GM21367 (cell line): ENCODE measurements around the gene PIM3.
"Not testable (repeated sequence)": the region's sequence is repeated elsewhere in the genome, so short reads cannot be mapped to it uniquely, and the experiment has no call there.

Experiments used
- ATAC-seq: cut with Tn5 transposase; IDR thresholded peaks from one replicate; pipeline ENCODE4 v1.9.1; 2021; ENCODE audit not compliant: unreplicated experiment

PIM3 gene

DNA sequence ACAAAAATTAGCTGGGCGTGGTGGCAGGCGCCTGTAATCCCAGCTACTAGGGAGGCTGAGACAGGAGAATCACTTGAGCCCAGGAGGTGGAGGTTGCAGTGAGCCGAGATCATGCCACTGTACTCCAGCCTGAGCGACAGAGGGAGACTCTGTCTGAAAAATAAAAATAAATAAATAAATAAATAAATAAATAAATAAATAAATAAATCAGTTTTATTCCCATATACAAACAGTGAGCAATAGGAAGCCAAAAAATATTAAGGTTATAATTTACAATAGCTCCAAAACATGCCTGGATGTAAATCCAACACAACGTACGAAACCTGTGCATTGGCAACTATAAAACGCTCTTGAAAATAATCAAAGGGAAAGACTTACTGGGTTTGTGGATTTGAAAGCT is 21.2 kb downstream of the PIM3 start:
- ATAC-seq: not testable (repeated sequence)

- no peak for ATAC-seq
Measured at GRCh38 chr22:49983148-49984042, 22.8 kb downstream of the PIM3 start.

DNA sequence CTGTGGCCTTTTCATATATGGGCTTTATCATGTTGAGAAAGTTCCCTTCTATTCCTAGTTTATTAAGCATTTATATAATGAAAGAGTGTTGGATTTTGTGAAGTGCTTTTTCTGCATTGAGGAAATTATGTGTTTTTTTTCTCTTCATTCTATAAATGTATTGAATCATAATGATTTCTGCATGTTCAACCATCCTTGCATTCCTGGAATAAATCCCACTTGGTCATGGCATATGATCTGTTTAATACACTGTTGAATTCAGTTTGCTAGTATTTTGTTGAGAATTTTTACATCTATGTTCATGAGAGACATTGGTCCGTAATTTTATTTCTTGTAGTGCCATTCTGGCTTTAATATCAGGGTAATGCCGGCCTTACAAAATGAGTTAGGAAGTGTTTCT is 25.8 kb downstream of the PIM3 start:
- ATAC-seq: no peak

- not testable (repeated sequence) for ATAC-seq
Measured at GRCh38 chr22:49989826-49990225, 29.3 kb downstream of the PIM3 start.

DNA sequence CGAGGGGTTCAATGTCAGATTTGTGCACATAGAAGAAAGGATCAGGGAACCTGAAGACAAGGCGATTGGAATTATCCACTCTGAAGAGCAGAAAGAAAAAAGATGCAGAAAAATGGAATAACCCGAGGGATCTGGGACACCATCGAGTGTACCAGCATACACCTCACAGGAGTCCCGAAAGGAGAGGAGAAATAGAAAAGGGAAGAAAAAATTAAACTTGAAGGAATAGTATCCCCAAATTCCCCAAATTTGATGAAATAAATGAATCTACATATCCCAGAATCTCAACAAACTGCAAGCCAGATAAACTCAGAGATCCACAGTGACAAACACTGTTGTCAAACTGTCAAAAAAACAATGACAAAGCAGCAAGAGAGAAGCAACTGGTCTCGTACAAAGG is 30.6 kb downstream of the PIM3 start:
- ATAC-seq: no peak

DNA sequence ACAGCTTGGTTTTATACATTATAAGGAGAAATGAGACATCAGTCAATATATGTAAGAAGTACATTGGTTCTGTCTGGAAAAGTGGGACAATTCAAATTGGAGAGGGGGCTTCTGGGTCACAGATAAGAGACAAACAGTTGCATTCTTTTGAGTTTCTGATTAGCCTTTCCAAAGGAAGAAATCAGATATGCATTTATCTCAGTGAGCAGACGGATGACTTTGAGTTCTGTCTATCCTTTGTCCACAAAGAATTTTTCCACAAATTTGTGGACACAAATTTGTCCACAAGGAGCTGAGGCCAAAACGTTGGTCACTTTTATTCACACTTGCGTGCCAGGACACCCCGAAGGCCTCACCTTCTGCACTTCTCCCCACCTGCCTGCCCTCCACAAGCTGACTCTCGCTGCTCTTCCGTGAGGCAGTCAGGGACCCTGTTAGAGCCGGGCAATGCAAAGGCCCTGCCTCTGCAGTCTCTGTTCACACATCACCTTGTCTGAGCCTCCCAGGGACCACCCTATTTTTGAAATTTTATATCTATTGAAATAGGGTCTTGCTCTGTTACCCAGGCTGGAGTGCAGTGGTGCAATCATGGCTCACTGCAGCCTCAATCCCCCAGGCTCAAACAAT is 31.4 kb downstream of the PIM3 start:
- no peak for ATAC-seq

DNA sequence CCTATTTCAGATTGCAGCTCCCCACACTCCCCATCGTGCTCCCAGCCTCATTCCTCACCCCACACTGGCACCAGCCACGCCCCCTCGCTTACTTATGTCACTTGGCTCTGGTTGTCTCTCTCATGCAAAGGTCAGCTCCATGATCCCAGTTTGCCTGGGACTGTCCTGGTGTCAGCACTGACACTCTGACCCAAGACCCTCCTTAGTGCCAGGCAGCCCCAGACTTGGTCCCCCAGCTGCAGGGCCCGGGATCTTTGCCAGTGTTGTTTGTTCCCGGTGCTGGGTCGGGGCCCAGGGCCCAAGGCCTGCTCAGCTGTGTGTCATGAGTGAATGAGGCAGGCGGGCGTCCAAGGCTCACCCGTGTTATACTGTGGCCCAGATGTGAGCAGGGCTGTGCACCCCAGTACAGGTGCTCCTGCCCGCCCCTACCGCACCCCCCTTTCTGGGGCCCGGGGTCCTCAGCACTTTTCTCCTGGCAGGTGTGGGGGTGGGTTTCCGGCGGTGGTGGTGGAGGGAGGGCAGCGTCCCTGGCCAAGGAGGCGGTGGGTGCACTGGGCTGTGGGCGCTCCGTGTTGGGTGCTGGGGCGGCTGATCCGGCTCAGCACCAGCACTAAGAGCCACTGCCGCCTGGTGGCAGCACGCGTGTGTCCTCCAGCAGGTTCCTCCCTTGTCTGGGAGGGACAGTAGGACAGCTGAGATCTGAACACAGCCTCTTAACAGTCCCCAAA is 32.5 kb downstream of the PIM3 start:
- ATAC-seq: no peak

- ATAC-seq: no peak
Measured at GRCh38 chr22:49993649-49994360, 33.2 kb downstream of the PIM3 start.

DNA sequence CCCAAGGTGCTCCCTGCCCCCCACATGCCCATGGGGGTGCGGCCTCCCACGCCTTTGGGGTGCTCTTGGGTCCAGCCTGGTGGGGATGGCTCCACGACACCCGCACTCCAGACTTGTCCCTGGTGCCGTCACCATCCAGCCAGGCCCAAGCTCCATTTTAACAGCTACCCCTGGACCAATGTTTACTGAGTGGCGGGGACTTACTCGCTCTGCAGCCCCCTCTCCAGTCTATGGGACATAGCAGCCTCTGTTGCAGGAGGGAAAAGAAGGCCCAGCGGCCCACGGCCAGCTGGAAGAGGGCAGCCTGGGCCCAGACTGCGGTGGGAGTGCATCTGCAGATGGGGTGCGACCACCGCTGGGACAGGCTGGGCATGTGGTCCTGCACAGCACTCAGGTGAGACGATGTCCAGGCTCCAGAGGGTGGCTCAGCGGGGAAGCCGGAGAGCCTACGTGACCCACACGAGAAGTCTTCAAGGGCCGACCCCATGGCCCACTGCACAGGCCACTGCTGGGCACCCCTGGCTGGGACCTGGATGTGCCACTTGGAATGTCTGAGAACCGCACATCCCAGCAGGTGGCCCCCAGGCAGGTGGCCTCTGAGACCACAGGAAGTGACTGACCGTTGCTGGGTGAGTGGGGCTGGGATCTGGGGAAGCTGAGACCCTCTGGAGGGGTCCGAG is 33.9 kb downstream of the PIM3 start:
- ATAC-seq: no peak

DNA sequence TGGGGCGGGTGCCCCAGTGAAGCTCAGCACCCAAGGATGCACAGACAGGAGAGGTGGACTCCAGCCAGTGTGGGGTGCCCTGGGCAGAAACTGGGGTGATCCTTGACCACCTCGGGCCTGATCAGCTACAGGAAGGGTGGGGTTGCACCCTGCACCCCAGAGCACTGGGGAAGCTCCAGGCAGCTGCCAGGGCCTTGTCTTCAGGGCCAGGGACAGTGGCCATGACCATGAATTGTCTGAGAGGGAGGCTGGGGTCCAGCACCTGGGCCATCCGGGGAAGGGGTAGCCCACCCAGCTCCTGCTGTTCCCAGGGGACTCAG is 34.4 kb downstream of the PIM3 start:
- ATAC-seq: no peak

DNA sequence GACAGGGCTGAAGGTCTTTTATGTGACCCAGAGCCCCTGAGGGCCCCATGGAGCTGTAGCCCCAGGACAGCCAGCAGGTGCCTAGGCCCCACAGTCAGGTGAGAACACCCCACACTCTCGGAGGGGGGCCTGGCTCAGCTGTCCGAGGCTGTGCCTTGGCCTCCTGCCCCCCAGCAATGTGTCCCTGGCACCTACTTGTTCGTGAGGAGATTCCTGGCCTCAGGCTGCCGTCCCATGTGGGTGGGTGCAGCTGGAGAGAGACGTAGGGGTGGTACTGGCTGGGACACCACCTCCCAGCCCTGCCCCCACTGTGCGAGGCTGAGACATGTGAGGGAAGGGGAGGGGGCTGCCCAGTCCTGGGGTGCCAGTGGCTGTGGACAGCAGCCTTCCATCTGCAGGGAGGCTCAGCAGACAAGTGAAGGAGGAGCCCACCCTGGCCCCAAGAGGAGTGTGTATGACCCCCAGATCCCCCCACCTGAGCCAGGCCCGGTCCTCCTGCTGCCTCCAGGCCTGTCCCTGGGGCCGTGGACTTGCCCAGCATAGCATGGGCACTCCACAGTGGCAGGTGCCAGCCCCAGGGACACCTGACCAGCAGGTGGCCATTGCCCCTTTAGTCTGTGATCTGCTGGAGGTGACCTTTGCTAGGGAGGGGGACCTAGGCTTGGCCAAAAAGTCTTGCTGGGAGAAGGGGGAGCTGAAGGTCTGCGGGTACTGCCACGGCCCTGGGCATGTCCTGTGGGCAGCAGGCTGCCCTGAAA is 35.0 kb downstream of the PIM3 start:
- no peak for ATAC-seq

GRCh38 chr22:49996119-49996517 is 35.5 kb downstream of the PIM3 start:
- no peak for ATAC-seq

GRCh38 chr22:49996518-49997250 is 36.1 kb downstream of the PIM3 start:
- ATAC-seq: no peak

DNA sequence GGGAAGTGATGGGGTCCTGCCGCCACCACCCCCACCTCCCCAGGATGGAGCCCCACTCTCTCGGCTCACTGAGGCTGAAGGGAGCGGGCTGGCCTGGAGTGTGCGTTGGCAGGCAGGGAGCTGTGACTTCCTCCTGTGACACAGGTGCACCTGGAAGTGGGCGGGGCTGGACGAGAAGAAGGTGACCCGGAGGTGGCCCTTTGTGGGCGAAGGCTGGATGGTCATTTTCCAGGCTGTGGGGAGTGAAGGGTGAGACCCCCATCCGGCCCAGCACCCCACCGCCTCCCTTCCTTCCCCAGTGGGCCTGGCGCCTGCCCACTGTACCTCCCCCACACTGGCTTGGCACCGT is 36.7 kb downstream of the PIM3 start:
- ATAC-seq: no peak

DNA sequence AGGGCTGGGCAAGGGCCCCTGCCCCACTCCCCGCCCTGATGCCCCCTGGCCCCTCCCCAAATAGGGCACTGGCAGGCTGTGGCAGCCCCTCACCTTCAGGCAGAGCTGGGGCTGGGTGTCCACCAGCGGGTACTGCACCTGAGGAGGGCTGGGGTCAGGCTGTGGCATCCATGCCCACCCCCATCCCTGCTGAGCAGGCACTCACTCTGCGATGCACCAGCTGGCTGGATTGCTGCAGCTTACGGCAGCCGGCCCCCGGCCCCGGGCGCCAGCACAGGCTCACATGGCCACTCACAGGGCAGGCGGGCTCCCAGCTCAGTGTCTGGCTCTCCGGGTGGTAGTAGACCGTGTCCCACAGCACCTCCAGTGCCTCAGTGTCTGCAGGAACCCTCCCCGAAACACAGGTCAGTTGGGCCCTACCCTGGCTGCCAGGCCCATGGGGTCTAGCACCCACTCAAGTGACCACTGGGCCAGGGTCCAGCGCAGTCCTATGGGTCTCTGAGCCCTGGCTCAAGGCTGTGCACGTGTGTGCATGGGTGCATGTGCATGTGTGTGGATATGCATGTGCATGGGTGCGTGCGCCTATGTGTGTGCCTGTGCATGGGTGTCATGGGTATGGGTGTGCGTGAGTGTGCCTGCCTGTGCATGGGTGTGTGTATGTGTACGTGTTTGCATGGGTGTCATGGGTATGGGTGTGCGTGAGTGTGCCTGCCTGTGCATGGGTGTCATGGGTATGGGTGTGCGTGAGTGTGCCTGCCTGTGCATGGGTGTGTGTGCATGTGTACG is 37.6 kb downstream of the PIM3 start:
- no peak for ATAC-seq

DNA sequence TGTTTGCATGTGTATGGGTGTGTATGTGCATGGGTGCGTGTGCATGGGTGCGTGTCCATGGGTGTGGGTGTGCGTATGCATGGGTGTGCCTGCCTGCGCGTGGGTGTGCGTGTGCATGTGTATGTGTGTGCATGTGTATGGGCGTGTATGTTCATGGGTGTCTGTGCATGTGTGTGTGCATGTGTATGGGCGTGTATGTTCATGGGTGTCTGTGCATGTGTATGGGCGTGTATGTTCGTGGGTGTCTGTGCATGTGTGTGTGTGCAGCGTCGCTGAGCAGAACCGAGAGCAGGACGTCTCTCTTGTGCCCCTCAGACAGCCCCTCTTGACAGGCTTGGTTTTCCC is 38.1 kb downstream of the PIM3 start:
- no peak for ATAC-seq

DNA sequence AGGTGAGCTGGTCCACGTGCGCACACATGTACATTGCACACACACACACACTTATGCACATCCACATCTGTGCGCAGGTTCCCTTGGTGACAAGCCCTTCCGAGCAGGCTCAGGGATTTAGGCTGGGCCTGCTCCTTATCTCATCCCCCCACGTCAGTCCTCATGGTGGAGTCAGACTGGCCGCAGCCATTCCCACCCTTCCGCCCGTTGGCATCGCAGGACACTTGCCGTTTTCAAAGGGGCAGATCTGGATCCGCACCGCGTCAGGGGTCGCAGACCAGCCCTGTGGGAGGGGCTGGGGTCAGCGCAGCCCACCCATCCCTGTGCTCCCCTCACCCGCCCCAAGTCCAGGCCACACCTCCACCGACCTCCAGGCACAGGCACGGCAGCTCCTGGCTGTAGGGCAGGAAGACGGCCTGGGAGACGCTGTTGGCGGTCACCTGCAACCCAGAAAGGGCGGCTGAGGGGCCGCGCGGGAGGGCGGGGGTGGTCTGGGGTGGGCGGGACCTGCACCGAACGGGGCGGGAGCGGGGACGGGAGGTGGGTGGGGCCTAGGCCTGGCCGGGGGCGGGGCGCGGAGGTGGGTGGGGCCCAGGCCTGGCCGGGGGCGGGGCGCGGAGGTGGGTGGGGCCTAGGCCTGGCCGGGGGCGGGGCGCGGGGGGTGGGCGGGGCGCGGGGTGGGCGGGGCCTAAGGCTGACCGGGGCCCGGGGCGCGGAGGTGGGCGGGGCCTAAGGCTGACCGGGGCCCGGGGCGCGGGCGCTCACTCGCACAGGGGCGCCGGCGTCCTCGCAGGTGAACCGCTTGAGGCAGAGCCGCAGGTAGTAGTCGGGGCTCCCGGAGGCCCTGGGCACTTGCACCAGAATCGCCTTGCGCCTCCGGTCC is 38.7 kb downstream of the PIM3 start:
- no peak for ATAC-seq
